Retina (tissue), 1 donor: ENCODE data around the gene PUSL1.

Experiments
- DNase-seq: peaks from one replicate; pipeline ENCODE4 v3.0.0-alpha.2; 2016

The PUSL1 gene

GRCh38 chr1:1356796-1357401, 48.5 kb downstream of the PUSL1 start:
- DNase-seq: peak; percentile 44

GRCh38 chr1:1357871-1358432, 49.6 kb downstream of the PUSL1 start:
- peak; percentile 70 for DNase-seq

GRCh38 chr1:1358433-1359271, 50.3 kb downstream of the PUSL1 start, which contains the start of gene MXRA8:
Gene MXRA8 (minus strand): TSS chr1:1358555. CDS start chr1:1358504, 51 bp downstream.
- peak; percentile 79 for DNase-seq

- DNase-seq: no peak
Measured at GRCh38 chr1:1359308-1359663, 50.9 kb downstream of the PUSL1 start.

GRCh38 chr1:1359664-1360468, 51.5 kb downstream of the PUSL1 start:
- DNase-seq: peak; percentile 69

- peak; percentile 26 for DNase-seq
Measured at GRCh38 chr1:1360506-1361169, 52.2 kb downstream of the PUSL1 start.
